Body of pancreas (tissue), 4 donors: ENCODE measurements around the gene RPS6KB2. TPM values are rescaled to one million over a fixed set of nuclear protein-coding genes. Genes with fewer than 3 reads are reported as not detected.
"Not testable (repeated sequence)": the region's sequence is repeated elsewhere in the genome, so short reads cannot be mapped to it uniquely, and the experiment has no call there.

Experiments
- ATAC-seq: fragments of 150-250 bp; one replicate; pipeline ENCODE4 v1.9.1; 2016
- DNase-seq, 4 donors: peaks; one replicate each; pipeline ENCODE4 v3.0.0-alpha.2; 2019
- H3K27ac ChIP-seq, 4 donors: fragments of 200-600 bp; sonication (generic); 1 replicate in 3 of 4; 2 replicates in 1 of 4; pipeline versions ENCODE4 v1.5.1 to v1.6.1; 2016 to 2019; ENCODE audit warnings: mild to moderate bottlenecking in 1 of 4, mixed read lengths in 1 of 4, moderate library complexity in 1 of 4
- H3K27me3 ChIP-seq, 2 donors: fragments of 200-600 bp; sonication (generic); one replicate each; pipeline ENCODE4 v1.6.0; 2016; ENCODE audit warnings: mild to moderate bottlenecking in 1 of 2
- H3K36me3 ChIP-seq, 2 donors: fragments of 200-600 bp; sonication (generic); replicated peaks in 1 of 2; 2 replicates each; pipeline ENCODE4 v1.5.1; 2016; ENCODE audit warnings: low read depth in 2 of 2; ENCODE audit not compliant: insufficient read depth in 1 of 2
- H3K4me1 ChIP-seq: fragments of 200-600 bp; sonication (generic); one replicate; pipeline ENCODE4 v1.6.0; 2016
- H3K4me3 ChIP-seq, 2 donors: fragments of 200-600 bp; sonication (generic); 1 replicate in 1 of 2; 2 replicates in 1 of 2; pipeline ENCODE4 v1.5.1; 2016 to 2019
- H3K9me3 ChIP-seq, 3 donors: fragments of 200-600 bp; sonication (generic); 1 replicate in 2 of 3; 2 replicates in 1 of 3; pipeline ENCODE4 v1.5.1; 2016
- POLR2A ChIP-seq, 3 donors: fragments of 450-650 bp; IDR thresholded peaks; one replicate each; pipeline ENCODE4 v1.6.1; 2016; ENCODE audit warnings: antibody characterized with exemption in 3 of 3, mild to moderate bottlenecking in 2 of 3
- WGBS, 2 donors: methylation state at CpG; one replicate each; pipeline ENCODE4 v1.1.5; 2017; 5-methylcytosine and 5-hydroxymethylcytosine counted together
- intact Hi-C: fragments of 100-400 bp; cut with DNase I; formaldehyde crosslinking; loops from one replicate; pipeline ENCODE4 v1.15.1; 2023
- total RNA-seq, 2 donors: library from RNA; depleted of rRNA; stranded (reverse); fragments of >200 nt; gene quantifications; one replicate each; pipeline ENCODE4 v1.1.0, GENCODE V29; 2016
- TF ChIP-seq, protein P1 (sequence below), 7 experiments: fragments of 450-650 bp in 4 of 7; fragments of 200-600 bp in 3 of 7; sonication (generic) in 3 of 7; IDR thresholded peaks; one replicate each; pipeline ENCODE4 v1.5.1; 2016 to 2019; ENCODE audit warnings: antibody characterized with exemption in 7 of 7

Gene RPS6KB2
- total RNA-seq, 2 donors from 2014 or later: 34.9 to 36.1 TPM

DNA sequence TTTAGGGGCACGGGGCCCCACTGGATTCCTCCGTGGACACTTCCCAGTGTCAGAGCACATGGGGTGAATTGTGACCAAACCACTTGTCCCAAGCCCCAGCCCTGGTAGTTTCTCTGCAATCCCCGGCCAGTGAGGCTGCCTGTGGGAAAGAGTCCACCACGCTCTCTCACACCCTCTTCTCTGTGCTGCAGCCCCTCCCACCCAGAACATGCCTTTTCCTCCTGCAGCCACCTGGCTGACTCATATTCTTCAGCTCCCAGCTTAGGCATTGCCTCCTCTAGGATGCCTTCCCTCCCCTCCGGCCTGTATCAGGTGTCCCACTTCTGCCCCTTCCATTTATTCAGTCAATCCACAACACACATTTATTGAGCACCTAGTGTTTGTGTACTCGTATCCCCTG, 5.4 kb upstream of the RPS6KB2 start:
- no peak for DNase-seq
- TF ChIP-seq, protein P1, sequence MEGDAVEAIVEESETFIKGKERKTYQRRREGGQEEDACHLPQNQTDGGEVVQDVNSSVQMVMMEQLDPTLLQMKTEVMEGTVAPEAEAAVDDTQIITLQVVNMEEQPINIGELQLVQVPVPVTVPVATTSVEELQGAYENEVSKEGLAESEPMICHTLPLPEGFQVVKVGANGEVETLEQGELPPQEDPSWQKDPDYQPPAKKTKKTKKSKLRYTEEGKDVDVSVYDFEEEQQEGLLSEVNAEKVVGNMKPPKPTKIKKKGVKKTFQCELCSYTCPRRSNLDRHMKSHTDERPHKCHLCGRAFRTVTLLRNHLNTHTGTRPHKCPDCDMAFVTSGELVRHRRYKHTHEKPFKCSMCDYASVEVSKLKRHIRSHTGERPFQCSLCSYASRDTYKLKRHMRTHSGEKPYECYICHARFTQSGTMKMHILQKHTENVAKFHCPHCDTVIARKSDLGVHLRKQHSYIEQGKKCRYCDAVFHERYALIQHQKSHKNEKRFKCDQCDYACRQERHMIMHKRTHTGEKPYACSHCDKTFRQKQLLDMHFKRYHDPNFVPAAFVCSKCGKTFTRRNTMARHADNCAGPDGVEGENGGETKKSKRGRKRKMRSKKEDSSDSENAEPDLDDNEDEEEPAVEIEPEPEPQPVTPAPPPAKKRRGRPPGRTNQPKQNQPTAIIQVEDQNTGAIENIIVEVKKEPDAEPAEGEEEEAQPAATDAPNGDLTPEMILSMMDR (IDR thresholded peaks at IDR 0.05): no peak
- TF ChIP-seq POLR2A (IDR thresholded peaks at IDR 0.05): no peak

DNA sequence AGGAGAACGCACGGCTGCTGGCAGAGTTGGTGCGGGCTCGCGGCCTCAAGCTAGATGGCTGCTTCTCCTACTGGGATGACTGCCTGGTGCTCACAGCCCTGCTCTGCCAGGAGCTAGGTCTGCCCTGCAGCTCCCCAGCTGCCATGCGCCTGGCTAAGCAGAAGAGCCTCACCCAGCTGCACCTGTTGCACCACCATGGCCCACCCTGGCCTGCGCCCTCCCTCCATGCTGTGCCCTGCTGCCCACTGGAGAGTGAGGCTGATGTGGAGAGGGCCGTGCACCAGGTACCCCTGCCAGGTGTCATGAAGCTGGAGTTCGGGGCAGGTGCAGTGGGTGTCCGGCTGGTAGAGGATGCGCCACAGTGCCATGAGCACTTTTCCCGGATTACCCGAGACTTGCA, 4.8 kb upstream of the RPS6KB2 start:
- peaks cover 33% of the 10 kb centered on the region for H3K4me1 ChIP-seq
- ATAC-seq (no peak), DNase-seq (no peak)
- TF ChIP-seq POLR2A (IDR thresholded peaks at IDR 0.05): no peak
- H3K9me3 ChIP-seq: no peaks in the 10 kb centered on the region
- no peak overlapping the region for H3K4me3 ChIP-seq
- intact Hi-C loops: no loop called here
- no peaks in the 10 kb centered on the region for H3K36me3 ChIP-seq
- no peaks in the 10 kb centered on the region for H3K27me3 ChIP-seq
- no peak overlapping the region for H3K27ac ChIP-seq
- 94% methylated on average over 5 to 13 of the region's 13 CpGs for WGBS, 2 donors

More for the DNA sequence above, 5.4 kb upstream of the RPS6KB2 start:
- ATAC-seq: no peak
- Histone ChIP-seq H3K36me3 (no peaks in the 10 kb centered on the region), H3K9me3 (no peaks in the 10 kb centered on the region), H3K4me1 (peaks cover 38% of the 10 kb centered on the region), H3K27me3 (no peaks in the 10 kb centered on the region), H3K4me3 (no peak overlapping the region), H3K27ac (no peak overlapping the region)
- intact Hi-C loops: no loop called here
- WGBS, 2 donors: 75% methylated on average over 6 of the region's 6 CpGs

DNA sequence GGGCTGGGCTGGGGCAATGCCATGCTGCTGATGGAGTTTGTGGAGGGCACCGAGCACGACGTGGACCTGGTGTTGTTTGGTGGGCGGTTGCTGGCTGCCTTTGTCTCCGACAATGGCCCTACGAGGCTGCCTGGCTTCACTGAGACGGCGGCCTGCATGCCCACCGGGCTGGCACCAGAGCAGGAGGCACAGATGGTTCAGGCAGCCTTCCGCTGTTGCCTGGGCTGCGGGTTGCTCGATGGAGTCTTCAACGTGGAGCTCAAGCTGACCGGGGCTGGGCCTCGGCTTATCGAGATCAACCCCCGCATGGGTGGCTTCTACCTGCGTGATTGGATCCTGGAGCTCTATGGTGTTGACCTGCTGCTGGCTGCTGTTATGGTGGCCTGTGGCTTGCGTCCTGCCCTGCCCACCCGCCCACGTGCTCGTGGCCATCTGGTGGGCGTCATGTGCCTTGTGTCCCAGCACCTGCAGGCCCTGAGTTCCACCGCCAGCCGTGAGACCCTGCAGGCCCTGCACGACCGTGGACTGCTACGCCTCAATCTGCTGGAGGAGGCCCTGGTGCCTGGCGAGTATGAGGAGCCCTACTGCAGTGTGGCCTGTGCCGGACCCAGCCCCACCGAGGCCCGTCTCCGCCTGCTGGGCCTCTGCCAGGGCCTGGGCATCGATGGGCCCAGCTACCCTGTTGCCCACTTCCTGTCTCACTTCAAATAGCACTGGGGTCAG, 4.2 kb upstream of the RPS6KB2 start:
- no peaks in the 10 kb centered on the region for H3K9me3 ChIP-seq
- no peaks in the 10 kb centered on the region for H3K27me3 ChIP-seq
- no peak for TF ChIP-seq POLR2A (IDR thresholded peaks at IDR 0.05)
- TF ChIP-seq, protein P1 (IDR thresholded peaks at IDR 0.05): no peak
- intact Hi-C loops: no loop called here
- H3K4me1 ChIP-seq: peaks cover 29% of the 10 kb centered on the region
- WGBS, 2 donors: 89% methylated on average over 31 of the region's 34 CpGs; no CpG with 5 or more reads in 1 of the 2 donors
- no peak for ATAC-seq
- H3K36me3 ChIP-seq: no peaks in the 10 kb centered on the region
- DNase-seq: no peak
- no peak overlapping the region for H3K4me3 ChIP-seq
- no peak overlapping the region for H3K27ac ChIP-seq

DNA sequence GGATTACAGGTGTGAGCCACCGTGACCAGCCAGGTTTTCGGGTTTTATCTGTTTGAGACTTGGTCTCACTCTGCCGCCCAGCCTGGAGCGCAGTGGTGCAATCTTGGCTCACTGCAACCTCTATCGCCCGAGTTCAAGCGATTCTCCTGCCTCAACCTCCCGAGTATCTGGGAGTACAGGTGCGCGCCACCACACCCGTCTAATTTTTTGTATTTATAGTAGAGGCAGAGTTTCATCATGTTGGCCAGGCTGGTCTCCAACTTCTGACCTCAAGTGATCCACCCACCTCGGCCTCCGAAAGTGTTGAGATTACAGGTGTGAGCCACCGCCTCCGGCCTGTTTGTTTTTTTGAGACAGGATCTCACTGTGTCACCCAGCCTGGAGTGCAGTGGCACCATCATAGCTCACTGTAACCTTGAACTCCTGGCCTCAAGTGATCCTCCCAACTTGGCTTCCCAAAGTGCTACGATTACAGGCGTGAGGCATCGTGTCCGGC, 882 bp upstream of the RPS6KB2 start:
- H3K36me3 ChIP-seq, H3K9me3 ChIP-seq, H3K27me3 ChIP-seq, ATAC-seq, intact Hi-C loops, DNase-seq: not testable (repeated sequence)
- 59 to 68% methylated on average over 19 of the region's 19 CpGs for WGBS, 2 donors
- Histone ChIP-seq H3K4me1 (peaks cover 23% of the 10 kb centered on the region), H3K4me3 (peak overlapping the region in 1 of 2 donors; percentile 92), H3K27ac (peak overlapping the region; percentile 79 to 91 (median 86))

DNA sequence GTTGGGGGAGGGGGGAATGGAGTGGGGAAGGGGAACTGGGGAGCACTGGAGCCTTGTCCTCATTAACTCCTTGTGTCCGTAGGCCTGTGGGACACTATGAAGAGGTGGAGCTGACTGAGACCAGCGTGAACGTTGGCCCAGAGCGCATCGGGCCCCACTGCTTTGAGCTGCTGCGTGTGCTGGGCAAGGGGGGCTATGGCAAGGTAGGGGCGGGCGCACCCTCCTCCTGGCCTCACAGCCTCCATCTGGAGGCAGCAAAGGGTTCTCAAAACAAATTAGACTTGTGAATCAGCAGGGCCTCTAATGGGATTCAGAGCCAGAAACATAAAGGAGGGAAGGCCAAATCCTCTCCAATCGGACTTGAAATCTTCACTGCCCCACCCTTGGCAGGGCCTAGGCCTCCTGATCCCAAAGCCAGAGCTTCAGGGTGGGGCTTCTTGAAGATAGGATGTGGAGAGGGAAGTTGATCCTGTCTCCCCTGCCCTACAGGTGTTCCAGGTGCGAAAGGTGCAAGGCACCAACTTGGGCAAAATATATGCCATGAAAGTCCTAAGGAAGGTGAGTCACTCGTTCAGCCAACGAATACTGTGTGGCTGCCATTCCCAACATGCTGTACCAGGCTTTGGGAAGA, 859 bp downstream of the RPS6KB2 start:
- no peak for TF ChIP-seq POLR2A (IDR thresholded peaks at IDR 0.05)
- TF ChIP-seq, protein P1 (IDR thresholded peaks at IDR 0.05): no peak
- Histone ChIP-seq H3K27me3 (no peaks in the 10 kb centered on the region), H3K9me3 (no peaks in the 10 kb centered on the region), H3K27ac (peak overlapping the region; percentile 79 to 91 (median 86)), H3K36me3 (peaks cover 0 to 4% of the 10 kb centered on the region in 2 donors), H3K4me3 (peak overlapping the region; percentile 92 to 93), H3K4me1 (peaks cover 23% of the 10 kb centered on the region)
- 33 to 47% methylated on average over 8 to 12 of the region's 12 CpGs for WGBS, 2 donors
- DNase-seq (no peak), ATAC-seq (no peak)
- intact Hi-C loops: no loop called here
